Cardiac fibroblast (primary cell): ENCODE results near the gene LRP5.

ENCODE experiments used
- DNase-seq, 2 donors: peaks; one replicate each; pipeline versions ENCODE4 v3.0.0 to v3.0.0-alpha.2; 2010; ENCODE audit warnings: low read depth in 2 of 2
- H3K4me3 ChIP-seq, 2 donors: replicated peaks in 1 of 2; 1 replicate in 1 of 2; 2 replicates in 1 of 2; pipeline ENCODE4 v1.5.1; 2011; ENCODE audit warnings: low read depth in 2 of 2, low read length in 2 of 2, mild to moderate bottlenecking in 2 of 2, moderate library complexity in 1 of 2
- TF ChIP-seq, protein P1 (sequence below): IDR thresholded peaks from one replicate; pipeline ENCODE4 v1.5.1; 2011; ENCODE audit warnings: low read depth, mild to moderate bottlenecking, low read length, inconsistent platforms

Gene LRP5

DNA sequence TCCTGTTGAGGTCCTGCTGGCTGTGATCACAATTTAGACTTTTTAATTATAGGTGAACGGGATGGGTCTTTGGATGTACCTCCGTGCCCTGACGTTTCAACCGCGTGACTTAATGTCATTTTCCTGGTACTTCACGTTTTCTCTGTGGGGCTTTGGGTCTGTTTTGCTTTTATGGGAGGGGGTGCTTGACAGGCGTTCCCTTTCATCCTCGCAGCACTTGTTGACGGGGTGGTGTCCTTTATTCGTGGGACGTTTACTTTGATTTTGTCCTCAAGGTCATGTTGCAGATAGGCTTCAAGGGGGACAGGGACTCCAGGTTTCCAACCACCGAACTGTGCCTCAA lies 149.2 kb downstream of the LRP5 start:
- no peak for DNase-seq
- TF ChIP-seq, protein P1, sequence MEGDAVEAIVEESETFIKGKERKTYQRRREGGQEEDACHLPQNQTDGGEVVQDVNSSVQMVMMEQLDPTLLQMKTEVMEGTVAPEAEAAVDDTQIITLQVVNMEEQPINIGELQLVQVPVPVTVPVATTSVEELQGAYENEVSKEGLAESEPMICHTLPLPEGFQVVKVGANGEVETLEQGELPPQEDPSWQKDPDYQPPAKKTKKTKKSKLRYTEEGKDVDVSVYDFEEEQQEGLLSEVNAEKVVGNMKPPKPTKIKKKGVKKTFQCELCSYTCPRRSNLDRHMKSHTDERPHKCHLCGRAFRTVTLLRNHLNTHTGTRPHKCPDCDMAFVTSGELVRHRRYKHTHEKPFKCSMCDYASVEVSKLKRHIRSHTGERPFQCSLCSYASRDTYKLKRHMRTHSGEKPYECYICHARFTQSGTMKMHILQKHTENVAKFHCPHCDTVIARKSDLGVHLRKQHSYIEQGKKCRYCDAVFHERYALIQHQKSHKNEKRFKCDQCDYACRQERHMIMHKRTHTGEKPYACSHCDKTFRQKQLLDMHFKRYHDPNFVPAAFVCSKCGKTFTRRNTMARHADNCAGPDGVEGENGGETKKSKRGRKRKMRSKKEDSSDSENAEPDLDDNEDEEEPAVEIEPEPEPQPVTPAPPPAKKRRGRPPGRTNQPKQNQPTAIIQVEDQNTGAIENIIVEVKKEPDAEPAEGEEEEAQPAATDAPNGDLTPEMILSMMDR = no peak
- peak overlapping the region; percentile 75 to 78 for H3K4me3 ChIP-seq

GRCh38 chr11:68463714-68464113 lies 151.3 kb downstream of the LRP5 start:
- H3K4me3 ChIP-seq = no peak overlapping the region
- TF ChIP-seq, protein P1 = no peak
- no peak for DNase-seq

DNA sequence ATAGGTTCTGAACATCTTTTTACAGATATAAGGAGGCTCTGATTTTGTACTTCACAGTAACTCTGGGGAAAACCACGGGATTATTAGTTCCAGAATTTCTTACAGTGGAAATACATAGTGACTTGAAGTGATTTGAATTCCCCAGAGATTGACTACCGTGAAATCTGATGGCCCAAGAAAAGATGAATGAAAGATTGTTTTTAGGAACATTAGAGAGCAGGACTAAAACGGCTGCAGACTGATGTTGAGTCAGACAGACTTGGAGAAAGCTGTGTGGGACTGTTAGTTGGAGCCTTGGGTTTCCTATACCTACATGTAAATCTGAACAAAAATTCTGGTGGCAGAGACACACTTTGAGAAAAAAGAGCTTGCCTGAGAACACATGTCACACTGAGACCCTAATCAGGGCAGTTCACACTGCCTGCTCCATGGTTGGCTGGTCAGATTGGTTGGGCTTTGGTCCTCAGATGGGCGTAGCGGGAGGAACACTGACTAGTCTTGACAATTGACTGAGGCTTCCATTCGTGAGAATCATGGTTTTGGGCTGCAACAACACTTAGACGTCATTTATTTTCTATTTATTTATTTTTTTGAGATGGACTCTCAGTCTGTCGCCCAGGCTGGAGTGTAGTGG lies 154.9 kb downstream of the LRP5 start:
- no peak for DNase-seq
- TF ChIP-seq, protein P1 = no peak

DNA sequence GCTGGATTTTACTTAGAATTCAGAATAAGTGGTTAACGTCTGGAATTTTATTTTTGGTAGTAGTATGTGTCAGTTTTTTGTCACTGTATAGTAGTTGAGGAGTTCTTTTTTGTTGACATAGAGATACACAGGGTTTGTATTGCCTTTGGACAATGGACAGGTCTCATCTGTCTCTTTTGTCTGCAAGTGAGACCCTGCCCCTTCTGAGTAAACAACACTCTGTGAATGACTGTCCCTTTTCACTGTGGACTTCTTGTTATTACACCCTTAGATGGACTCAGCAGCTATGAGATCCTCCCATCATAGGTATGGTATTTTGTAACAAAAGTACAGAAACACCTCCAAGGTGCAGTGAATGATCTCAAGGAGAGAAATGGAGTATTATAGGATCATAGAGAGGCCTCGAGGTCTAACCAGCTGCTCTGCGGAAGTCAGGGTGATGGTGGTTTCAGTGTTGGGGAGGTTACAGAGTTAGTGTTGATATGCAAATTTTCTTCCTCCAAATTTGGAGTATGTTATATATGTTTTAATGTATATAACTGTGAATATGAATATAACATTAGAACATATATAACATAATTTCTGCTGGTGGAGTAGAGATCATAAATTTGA lies 155.9 kb downstream of the LRP5 start:
- no peak for DNase-seq
- TF ChIP-seq, protein P1 = no peak
- no peak overlapping the region for H3K4me3 ChIP-seq

More for the DNA sequence above, 154.9 kb downstream of the LRP5 start:
- no peak overlapping the region for H3K4me3 ChIP-seq

- H3K4me3 ChIP-seq = no peak overlapping the region
- TF ChIP-seq, protein P1 = no peak
- peak in 1 of 2 donors; percentile 25 for DNase-seq
Measured at GRCh38 chr11:68469122-68469521, 156.7 kb downstream of the LRP5 start.

DNA sequence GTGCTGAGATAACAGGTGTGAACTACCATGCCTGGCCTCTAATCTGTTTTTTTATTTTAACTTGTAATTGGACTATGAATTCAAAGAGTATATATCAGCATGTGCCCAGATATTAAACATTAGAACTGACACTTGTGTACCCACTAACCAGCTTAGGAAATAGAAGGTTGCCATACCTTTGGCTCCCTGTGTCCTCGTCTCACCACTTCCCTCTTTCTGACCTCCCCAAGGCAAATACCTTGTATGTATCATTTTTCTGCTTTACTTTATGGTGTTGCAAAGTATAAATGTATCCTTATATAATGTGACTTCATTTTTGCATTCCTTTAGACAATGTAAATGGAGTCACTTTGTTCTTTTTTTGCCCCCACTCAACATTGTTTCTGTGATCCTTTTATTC lies 157.3 kb downstream of the LRP5 start:
- H3K4me3 ChIP-seq = no peak overlapping the region
- TF ChIP-seq, protein P1 = no peak
- DNase-seq = no peak
